ENCODE measurements around the gene ZNF329.
A peak's percentile ranks its signal among the peaks of the same experiment; 100 is the strongest.

ZNF329 gene

DNA sequence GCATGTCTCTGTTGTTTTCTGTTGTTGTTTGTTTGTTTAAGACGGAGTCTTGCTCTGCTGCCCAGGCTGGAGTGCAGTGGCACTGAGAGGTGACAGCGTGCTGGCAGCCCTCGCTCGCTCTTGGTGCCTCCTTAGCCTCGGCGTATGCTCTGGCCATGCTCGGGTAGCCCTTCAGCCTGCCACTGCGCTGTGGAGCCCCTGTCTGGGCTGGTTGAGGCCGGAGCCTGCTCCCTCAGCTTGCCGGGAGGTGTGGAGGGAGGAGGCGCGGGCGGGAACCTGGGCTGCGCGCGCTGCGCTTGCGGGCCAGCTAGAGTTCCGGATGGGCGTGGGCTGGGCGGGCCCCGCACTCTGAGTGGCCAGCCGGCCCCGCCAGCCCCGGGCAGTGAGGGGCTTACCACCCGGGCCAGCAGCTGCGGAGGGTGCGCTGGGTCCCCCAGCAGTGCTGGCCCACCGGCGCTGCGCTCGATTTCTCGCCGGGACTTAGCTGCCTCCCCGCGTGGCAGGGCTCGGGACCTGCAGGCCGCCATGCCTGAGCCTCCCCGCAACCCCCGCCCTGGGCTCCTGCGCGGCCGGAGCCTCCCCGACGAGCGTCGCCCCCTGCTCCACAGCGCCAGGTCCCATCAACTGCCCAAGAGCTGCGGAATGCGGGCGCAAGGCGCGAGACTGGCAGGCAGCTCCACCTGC, 6.6 kb upstream of the ZNF329 start:
- Histone ChIP-seq H3K9me2 (replicated peaks; ENCODE audit: low read depth, low read length) (no peaks in the 10 kb centered on the region), H3K9me3 (ENCODE audit: insufficient read depth, low read depth, low read length) (no peaks in the 10 kb centered on the region), H3K4me2 (ENCODE audit: low read depth, low read length, poor library complexity, severe bottlenecking) (no peak overlapping the region), H3K36me3 (ENCODE audit: insufficient read depth, low read length) (no peaks in the 10 kb centered on the region), H3K9ac (ENCODE audit: low read depth, low read length, poor library complexity, severe bottlenecking) (no peak overlapping the region), H3K4me1 (ENCODE audit: insufficient read depth, low read length, poor library complexity, severe bottlenecking) (peaks cover 8% of the 10 kb centered on the region), H3F3A (ENCODE audit: low read depth) (no peaks in the 10 kb centered on the region), H2AFZ (ENCODE audit: low read length) (no peak overlapping the region), H3K79me2 (ENCODE audit: insufficient read depth, low read length) (peaks cover 15% of the 10 kb centered on the region; the same call in 1 of the 2 replicates), H4K20me1 (ENCODE audit: insufficient read depth, low read length, poor library complexity, severe bottlenecking) (no peaks in the 10 kb centered on the region), H3K27me3 (ENCODE audit: insufficient read depth, low read length, poor library complexity, severe bottlenecking) (no peaks in the 10 kb centered on the region), H3K4me3 (ENCODE audit: low read length, poor library complexity, severe bottlenecking) (no peak overlapping the region)
- no peak for TF ChIP-seq EZH2phosphoT487 (IDR thresholded peaks at IDR 0.05; ENCODE audit: borderline replicate concordance)
- TF ChIP-seq, protein P1, sequence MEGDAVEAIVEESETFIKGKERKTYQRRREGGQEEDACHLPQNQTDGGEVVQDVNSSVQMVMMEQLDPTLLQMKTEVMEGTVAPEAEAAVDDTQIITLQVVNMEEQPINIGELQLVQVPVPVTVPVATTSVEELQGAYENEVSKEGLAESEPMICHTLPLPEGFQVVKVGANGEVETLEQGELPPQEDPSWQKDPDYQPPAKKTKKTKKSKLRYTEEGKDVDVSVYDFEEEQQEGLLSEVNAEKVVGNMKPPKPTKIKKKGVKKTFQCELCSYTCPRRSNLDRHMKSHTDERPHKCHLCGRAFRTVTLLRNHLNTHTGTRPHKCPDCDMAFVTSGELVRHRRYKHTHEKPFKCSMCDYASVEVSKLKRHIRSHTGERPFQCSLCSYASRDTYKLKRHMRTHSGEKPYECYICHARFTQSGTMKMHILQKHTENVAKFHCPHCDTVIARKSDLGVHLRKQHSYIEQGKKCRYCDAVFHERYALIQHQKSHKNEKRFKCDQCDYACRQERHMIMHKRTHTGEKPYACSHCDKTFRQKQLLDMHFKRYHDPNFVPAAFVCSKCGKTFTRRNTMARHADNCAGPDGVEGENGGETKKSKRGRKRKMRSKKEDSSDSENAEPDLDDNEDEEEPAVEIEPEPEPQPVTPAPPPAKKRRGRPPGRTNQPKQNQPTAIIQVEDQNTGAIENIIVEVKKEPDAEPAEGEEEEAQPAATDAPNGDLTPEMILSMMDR (conservative IDR thresholded peaks at IDR 0.05; ENCODE audit: low read length) = no peak

DNA sequence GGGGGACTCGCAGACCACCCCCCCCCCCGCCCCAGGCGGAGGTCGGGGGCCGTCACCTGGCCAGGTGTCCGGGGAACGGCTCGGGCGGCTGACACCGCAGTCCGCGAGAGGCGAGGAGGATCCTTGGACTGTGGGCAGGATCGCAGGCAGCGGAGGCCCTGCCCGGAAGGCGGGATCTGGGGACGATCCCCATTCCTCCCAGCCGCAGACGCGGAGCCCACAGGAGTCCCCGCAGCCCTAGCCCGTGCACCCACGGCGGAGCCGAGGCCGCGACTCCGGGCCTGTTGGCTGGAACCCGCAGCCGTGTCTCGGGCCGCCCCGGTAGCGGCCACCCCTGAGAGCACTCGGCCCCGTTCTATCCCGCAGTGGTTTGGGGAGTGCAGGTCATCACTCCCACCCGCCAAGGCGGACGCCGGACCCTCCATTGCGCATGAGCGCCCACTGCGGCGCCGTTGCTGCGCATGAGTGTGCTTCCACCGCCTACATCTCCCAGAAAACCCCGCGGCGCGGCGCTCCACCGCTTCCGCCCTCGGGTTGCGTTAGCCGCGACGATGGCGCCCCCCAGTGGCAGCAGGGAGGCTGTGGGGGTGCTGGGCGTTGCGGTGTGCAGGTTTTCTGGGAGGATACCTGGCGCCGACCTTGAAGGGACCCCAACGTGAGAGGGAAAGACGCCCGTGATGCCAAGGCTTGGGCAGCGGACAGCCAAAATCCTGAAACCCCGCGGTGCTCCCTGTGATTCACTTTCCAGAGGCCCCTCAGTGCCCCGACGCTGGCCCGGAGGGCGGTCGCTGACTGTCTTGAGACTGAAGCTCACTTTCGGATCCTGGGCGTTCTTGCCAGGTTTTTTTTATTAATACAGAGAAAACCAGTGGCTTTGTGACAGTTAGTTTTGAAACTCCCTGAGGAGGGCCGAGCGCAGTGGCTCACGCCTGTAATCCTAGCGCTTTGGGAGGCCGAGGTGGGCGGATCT, 4.4 kb upstream of the ZNF329 start:
- Histone ChIP-seq H3K9ac (ENCODE audit: low read depth, low read length, poor library complexity, severe bottlenecking) (peak overlapping the region; percentile 94), H3K4me1 (ENCODE audit: insufficient read depth, low read length, poor library complexity, severe bottlenecking) (peaks cover 20% of the 10 kb centered on the region), H3K36me3 (ENCODE audit: insufficient read depth, low read length) (no peaks in the 10 kb centered on the region), H4K20me1 (ENCODE audit: insufficient read depth, low read length, poor library complexity, severe bottlenecking) (no peaks in the 10 kb centered on the region), H3F3A (ENCODE audit: low read depth) (no peaks in the 10 kb centered on the region), H3K9me2 (replicated peaks; ENCODE audit: low read depth, low read length) (no peaks in the 10 kb centered on the region), H3K4me3 (ENCODE audit: low read length, poor library complexity, severe bottlenecking) (peak overlapping the region; percentile 100), H3K9me3 (ENCODE audit: insufficient read depth, low read depth, low read length) (no peaks in the 10 kb centered on the region), H3K27me3 (ENCODE audit: insufficient read depth, low read length, poor library complexity, severe bottlenecking) (no peaks in the 10 kb centered on the region), H3K4me2 (ENCODE audit: low read depth, low read length, poor library complexity, severe bottlenecking) (peak overlapping the region; percentile 74), H3K79me2 (ENCODE audit: insufficient read depth, low read length) (peaks cover 20% of the 10 kb centered on the region), H2AFZ (ENCODE audit: low read length) (peak overlapping the region; percentile 100)
- no peak for TF ChIP-seq EZH2phosphoT487 (IDR thresholded peaks at IDR 0.05; ENCODE audit: borderline replicate concordance)
- TF ChIP-seq, protein P1 (conservative IDR thresholded peaks at IDR 0.05; ENCODE audit: low read length) = peak; percentile 81

DNA sequence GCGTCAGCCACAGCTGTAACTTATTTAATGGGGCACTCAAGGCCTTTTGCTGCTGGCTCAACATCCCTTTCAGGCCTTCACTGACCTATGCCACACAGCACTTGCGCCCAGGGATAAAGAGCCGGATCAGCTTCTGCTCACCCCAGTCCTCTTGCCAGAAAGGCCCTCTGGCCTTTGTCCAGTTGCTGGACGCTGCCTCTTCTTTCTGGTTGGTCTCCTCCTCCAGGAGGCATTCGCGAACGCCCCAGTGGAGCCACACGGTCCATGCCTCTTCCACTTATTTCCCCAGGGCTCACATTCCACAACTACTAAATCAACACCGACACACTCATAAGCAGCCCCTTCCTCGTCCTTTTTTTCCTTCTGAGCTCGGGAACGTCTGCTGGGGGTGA, 3.7 kb upstream of the ZNF329 start:
- Histone ChIP-seq H3K4me3 (ENCODE audit: low read length, poor library complexity, severe bottlenecking) (peak overlapping the region; percentile 100), H3K9me2 (replicated peaks; ENCODE audit: low read depth, low read length) (no peaks in the 10 kb centered on the region), H3K36me3 (ENCODE audit: insufficient read depth, low read length) (no peaks in the 10 kb centered on the region), H3K27me3 (ENCODE audit: insufficient read depth, low read length, poor library complexity, severe bottlenecking) (no peaks in the 10 kb centered on the region), H3F3A (ENCODE audit: low read depth) (no peaks in the 10 kb centered on the region), H2AFZ (ENCODE audit: low read length) (peak overlapping the region; percentile 100), H3K9me3 (ENCODE audit: insufficient read depth, low read depth, low read length) (no peaks in the 10 kb centered on the region), H3K4me2 (ENCODE audit: low read depth, low read length, poor library complexity, severe bottlenecking) (peak overlapping the region; percentile 74), H4K20me1 (ENCODE audit: insufficient read depth, low read length, poor library complexity, severe bottlenecking) (no peaks in the 10 kb centered on the region), H3K4me1 (ENCODE audit: insufficient read depth, low read length, poor library complexity, severe bottlenecking) (peaks cover 20% of the 10 kb centered on the region), H3K79me2 (ENCODE audit: insufficient read depth, low read length) (peaks cover 27% of the 10 kb centered on the region), H3K9ac (ENCODE audit: low read depth, low read length, poor library complexity, severe bottlenecking) (peak overlapping the region; percentile 94)
- no peak for TF ChIP-seq EZH2phosphoT487 (IDR thresholded peaks at IDR 0.05; ENCODE audit: borderline replicate concordance)
- TF ChIP-seq, protein P1 (conservative IDR thresholded peaks at IDR 0.05; ENCODE audit: low read length) = no peak
